GM21528 (cell line): ENCODE results near the gene NFE2L1.

Experiments used
- ATAC-seq: cut with Tn5 transposase; IDR thresholded peaks from one replicate; pipeline ENCODE4 v1.9.1; 2021; ENCODE audit warnings: mild to moderate bottlenecking, moderate library complexity; ENCODE audit not compliant: unreplicated experiment, low FRiP score

NFE2L1 gene

GRCh38 chr17:48104440-48104839 lies 56.3 kb downstream of the NFE2L1 start:
- no peak for ATAC-seq

GRCh38 chr17:48106802-48107136 lies 58.6 kb downstream of the NFE2L1 start:
- no peak for ATAC-seq

GRCh38 chr17:48107137-48108055 lies 59.2 kb downstream of the NFE2L1 start, which contains the start of gene SNX11:
Gene SNX11, plus strand, starts transcription at chr17:48107766. Its CDS starts 4,278 bp downstream, at chr17:48112044.
- peak; percentile 72 for ATAC-seq

GRCh38 chr17:48110761-48111160 lies 62.6 kb downstream of the NFE2L1 start:
- ATAC-seq: no peak
